HG02840 (cell line): ENCODE results near the gene KLHL21.
"Not testable (repeated sequence)": the region's sequence is repeated elsewhere in the genome, so short reads cannot be mapped to it uniquely, and the experiment has no call there.

Source experiments
- ATAC-seq: cut with Tn5 transposase; IDR thresholded peaks from one replicate; pipeline ENCODE4 v1.9.1; 2021; ENCODE audit warnings: mild to moderate bottlenecking, moderate library complexity, moderate number of reproducible peaks; ENCODE audit not compliant: unreplicated experiment, low FRiP score

KLHL21 gene

DNA sequence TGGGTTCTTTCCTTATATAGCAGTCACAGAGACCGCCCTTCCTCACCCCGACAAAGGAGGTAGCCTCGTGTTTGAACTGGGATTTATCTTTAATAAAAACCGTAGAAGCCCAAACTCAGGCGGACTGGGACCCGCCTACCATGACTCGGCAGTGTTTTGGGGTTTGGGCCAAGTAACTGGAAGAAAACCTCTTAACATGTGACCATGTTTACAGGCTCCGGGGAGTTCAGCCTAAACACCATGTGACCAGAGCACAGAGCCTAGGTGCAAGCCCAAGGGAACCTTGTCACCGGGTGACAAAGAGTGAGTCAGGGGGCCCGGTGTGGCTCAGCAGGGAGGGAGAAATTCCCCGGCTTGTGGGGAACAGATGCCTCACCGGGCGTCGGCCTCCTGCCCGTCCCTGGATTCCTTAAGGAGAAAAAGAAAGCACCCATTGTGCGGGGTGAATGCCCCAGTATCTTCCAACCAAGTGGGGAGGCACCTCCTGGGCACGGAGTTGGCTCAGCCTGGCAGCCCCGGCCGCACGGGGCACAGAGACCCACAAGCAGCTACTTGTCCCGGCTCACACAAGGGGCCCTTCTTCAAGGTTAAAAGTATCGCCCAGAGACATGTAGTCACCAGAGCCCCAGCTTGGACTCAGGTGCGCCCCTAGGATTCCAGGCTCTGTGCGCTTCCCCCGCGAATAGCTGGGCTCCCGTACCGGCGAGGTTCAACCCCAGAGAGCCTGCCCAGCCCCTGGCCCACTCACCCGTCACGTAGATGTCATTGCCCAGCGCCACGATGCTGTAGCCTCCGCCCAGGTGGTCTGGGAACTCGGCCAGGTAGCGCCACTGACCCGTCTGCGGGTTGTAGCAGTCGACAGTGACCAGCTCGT lies 1.4 kb downstream of the KLHL21 start:
- ATAC-seq: peak; percentile 30

GRCh38 chr1:6600410-6601048 lies 2.1 kb downstream of the KLHL21 start:
- ATAC-seq: no peak

GRCh38 chr1:6599991-6600390 lies 2.7 kb downstream of the KLHL21 start:
- ATAC-seq: not testable (repeated sequence)

GRCh38 chr1:6599141-6599975 lies 3.3 kb downstream of the KLHL21 start:
- ATAC-seq: no peak

DNA sequence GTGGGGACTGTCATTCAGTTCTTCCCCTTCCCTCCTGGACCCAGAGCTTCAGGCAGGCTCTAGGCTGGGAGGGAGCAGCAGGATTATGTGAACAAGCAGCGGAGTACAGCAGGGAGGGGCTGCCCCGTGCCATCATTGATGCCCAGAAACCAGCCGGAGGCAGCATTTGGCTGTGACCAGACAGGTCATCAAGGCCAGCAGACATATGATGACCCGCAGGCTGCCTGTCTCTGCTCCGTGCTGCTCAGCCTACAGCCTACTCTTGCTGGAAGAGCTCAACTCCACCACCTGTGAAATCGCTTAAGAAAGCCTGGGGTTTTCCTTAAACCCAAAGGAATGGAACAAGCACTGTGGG lies 4.9 kb downstream of the KLHL21 start:
- ATAC-seq: no peak

GRCh38 chr1:6596886-6597776 lies 5.5 kb downstream of the KLHL21 start:
- no peak for ATAC-seq

DNA sequence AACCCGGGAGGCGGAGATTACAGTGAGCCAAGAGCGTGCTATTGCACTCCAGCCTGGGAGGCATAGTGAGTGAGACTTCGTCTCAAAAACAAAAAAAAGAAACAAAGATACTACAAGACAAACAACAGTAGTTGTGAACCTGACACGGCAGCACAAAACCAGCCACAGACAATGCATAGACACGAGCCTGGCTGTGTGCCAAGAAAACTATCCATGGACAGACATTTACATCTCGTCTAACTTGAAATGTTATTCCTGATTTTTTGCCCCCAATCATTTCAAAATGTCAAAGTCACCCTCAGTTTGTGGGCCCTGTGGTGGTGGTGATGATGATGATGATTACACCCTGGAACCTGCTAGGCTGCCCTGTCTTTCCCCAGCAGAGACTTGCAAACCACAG lies 6.3 kb downstream of the KLHL21 start:
- ATAC-seq: no peak

DNA sequence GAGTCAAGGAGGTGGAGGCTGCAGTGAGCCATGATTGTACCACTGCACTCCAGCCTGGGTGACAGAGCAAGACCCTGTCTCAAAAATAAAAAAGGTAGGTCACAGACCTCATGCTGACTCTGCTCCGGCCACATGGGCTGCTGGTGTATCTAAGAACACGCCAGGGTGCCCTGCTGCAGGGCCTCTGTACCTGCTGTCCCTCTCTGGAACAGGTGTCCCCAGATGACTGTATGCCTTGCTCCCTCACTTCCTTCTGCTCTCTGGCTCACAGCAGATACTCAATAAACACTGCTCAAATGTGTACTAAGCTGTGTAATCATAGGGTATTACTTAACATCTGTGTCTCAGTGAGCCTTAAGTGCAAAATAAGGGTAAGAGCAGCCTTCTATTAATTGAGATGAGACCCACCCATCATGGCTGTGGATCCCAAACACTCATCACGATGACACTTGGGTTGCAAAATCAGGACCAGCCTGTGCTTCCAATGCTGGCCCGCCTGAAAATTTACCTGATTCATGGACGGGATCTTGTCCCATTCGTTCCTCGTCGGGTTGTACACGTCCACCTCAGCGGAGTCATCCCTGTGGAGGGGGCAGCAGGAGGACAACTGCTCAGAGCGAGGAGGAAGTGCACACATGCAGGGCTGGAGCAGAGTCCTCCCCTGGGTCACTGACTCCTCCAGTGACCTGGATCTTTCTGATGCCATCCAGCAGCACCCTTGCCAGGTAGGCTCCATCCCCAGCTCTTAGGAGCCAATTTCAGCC lies 7.5 kb downstream of the KLHL21 start:
- no peak for ATAC-seq

- no peak for ATAC-seq
Observed at GRCh38 chr1:6593810-6594209, 8.9 kb downstream of the KLHL21 start.

DNA sequence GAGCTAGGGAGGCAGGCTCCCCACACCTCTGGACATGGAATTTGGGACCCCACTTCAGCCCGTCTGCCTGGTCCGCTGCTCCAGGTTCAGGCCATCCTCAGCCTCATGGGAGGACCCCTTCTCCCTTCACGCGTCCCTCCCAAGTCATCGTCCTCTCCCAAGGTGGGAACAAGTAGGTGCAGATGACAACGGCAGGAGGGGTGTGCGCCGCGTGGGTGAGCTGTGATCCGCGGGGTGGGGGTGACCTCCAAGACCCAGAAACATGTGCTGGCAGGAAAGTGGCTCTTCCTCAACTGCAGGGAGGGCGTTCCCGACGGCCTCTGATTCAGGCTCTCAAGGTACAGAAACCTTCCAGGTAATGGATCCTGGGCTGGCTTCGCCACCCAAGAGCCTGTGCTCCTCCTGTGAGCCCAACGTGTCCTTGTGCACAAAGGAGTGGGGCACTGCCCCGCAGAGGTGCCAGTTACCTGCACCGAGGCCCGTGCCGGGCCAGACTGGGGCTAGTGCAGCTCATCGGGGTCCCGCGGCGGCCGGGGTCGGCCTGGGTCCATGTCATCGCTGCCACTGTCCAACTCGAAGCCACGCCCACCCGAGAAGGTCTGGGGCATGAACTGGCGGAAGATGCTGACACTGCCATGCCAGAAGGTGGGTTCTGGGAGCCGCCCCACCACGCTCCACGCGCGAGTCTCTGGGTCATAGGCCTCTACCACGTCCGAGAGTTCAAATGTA lies 9.6 kb downstream of the KLHL21 start:
- no peak for ATAC-seq

GRCh38 chr1:6592441-6592840 lies 10.2 kb downstream of the KLHL21 start:
- ATAC-seq: no peak

DNA sequence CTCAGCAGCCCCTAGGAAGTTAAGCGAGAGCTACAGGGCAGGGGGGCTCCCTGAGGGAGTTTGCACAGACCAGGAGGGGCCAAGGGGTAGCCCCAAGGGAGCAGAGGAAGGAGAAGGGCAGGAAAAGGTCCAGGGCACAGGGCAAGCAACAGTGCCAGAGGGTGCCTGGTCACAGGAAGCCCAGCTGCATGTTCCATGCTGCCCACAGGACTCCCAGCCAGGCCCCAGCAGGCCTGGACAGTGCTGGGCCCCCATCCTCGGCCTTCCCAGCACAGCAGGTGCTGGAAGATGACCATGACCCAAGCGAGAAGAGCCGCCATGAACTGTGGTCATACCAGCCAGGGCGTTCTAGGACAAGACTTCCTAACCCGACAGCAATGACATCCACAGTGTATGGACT lies 11.0 kb downstream of the KLHL21 start:
- no peak for ATAC-seq

GRCh38 chr1:6591222-6591621 lies 11.4 kb downstream of the KLHL21 start:
- no peak for ATAC-seq

- ATAC-seq: no peak
Observed at GRCh38 chr1:6590046-6590445, 12.6 kb downstream of the KLHL21 start.

- no peak for ATAC-seq
Observed at GRCh38 chr1:6588893-6589520, 13.7 kb downstream of the KLHL21 start.

DNA sequence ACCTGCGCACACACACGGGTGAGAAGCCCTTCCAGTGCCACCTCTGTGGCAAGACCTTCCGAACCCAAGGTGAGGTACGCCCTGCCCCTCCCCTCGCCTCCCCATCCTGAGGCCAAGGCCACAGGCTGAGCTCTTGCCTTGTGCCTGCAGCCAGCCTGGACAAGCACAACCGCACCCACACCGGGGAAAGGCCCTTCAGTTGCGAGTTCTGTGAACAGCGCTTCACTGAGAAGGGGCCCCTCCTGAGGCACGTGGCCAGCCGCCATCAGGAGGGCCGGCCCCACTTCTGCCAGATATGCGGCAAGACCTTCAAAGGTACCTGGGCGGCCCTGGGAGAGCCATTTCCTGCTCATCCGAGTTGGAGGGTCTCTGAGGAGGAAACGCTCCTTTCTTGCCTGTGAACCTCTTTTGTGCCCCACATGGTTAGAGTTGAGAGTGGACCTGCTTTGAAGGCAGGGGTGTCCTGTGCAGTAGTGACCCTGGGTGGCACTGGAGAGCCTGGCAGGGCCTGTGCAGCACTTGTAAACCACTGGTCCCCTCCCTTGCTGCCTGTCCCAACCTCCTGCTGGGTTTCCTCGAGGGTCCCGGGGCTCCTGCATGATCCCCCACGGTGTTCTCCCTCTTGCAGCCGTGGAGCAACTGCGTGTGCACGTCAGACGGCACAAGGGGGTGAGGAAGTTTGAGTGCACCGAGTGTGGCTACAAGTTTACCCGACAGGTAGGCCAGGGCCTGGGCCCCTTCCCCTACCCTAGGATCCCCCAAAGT lies 14.4 kb downstream of the KLHL21 start:
- ATAC-seq: no peak

DNA sequence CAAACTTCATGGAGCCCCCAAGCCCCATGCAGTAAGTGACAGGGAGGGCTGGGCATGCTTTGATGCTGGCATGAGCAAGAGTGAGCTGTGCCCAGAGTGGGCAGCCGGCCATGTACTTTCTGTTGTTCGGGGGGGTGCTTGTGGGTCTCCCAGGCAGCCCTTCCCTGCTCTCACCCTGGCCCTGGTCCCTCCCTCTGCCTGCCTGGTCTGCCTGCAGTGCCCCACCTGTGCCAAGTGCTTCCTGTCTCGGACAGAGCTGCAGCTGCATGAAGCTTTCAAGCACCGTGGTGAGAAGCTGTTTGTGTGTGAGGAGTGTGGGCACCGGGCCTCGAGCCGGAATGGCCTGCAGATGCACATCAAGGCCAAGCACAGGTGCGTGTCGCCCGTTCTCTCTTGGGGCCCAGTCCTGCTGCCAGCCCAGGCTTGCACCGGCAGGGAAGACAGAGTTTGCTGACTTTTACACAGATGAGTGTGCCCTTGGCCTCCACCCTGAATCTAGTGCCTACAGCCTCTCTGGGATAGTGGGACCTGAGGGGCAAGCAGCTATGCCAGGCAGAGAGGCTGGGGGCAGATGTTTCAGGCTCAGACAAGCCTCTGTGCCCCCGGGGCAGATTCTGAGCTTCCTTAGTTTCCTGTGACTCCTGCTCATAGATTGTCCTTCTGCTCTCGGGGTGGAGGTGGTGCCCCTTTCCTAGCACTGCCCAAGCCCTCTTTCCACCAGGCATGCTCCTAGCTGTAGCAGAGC lies 15.2 kb downstream of the KLHL21 start:
- ATAC-seq: no peak
